Urinary bladder (tissue), 4 donors: ENCODE data around the gene PPP3CA. TPM values are rescaled to one million over a fixed set of nuclear protein-coding genes. Genes with fewer than 3 reads are reported as not detected.

Experiments used
- DNase-seq: peaks from one replicate; pipeline ENCODE4 v3.0.0-alpha.2; 2015; ENCODE audit errors: extremely low spot score
- H3K27ac ChIP-seq: one replicate; pipeline ENCODE4 v1.5.1; 2013; ENCODE audit warnings: low read depth, mild to moderate bottlenecking, moderate library complexity
- H3K36me3 ChIP-seq: one replicate; pipeline ENCODE4 v1.6.1; 2013; ENCODE audit warnings: mild to moderate bottlenecking, moderate library complexity; ENCODE audit not compliant: insufficient read depth
- H3K4me1 ChIP-seq: one replicate; pipeline ENCODE4 v1.6.1; 2013; ENCODE audit warnings: mild to moderate bottlenecking, moderate library complexity; ENCODE audit not compliant: insufficient read depth
- H3K4me3 ChIP-seq: one replicate; pipeline ENCODE4 v1.5.1; 2013; ENCODE audit warnings: low read depth, low read length
- WGBS: extraction: QIAGEN DNeasy Blood & Tissue Kit; methylation state at CpG from one replicate; pipeline ENCODE4 v1.1.7; 2013; 5-methylcytosine and 5-hydroxymethylcytosine counted together
- polyA plus RNA-seq: library from polyadenylated mRNA; stranded (reverse); fragments of 200-250 nt; gene quantifications from one replicate; pipeline ENCODE4 v1.2.3, GENCODE V29; 2013
- small RNA-seq: library from RNA; depleted of rRNA; stranded (forward); fragments of <200 nt; gene quantifications from one replicate; pipeline ENCODE3, GENCODE V24; 2014
- total RNA-seq: library from RNA; depleted of rRNA; stranded (reverse); fragments of >200 nt; gene quantifications from one replicate; pipeline ENCODE4 v1.2.3, GENCODE V29; 2014
- donor health status: healthy with polysubstance abuse.
- donor health status: healthy.

PPP3CA gene
- total and polyA plus RNA-seq, 2 donors, result 21.2 to 79.8 TPM

DNA sequence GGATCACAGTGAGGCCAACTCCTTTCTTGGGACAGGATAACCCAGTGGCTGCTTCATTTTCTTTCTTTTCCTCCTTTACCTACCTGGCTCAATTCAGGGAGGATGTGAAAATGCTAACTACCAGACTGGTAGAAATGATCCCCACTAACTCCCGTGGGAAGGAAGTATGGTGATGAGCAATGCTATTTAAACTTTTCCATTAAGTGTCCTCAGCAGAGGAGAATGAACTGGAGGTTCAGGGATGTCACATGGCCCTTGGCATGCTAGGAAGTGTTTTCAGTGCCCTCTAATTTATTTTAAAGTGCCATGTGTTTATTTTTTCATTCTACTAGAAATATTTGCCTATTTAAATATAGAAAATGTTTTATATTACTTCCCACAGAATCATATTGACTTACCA, 363.9 kb downstream of the PPP3CA start:
- no peaks in the 10 kb centered on the region for H3K4me1 ChIP-seq
- H3K36me3 ChIP-seq, result no peaks in the 10 kb centered on the region
- no peak for DNase-seq
- H3K27ac ChIP-seq, result no peak overlapping the region
- WGBS, result 61% methylated on average over 1 of the region's 1 CpG
- H3K4me3 ChIP-seq, result no peak overlapping the region

DNA sequence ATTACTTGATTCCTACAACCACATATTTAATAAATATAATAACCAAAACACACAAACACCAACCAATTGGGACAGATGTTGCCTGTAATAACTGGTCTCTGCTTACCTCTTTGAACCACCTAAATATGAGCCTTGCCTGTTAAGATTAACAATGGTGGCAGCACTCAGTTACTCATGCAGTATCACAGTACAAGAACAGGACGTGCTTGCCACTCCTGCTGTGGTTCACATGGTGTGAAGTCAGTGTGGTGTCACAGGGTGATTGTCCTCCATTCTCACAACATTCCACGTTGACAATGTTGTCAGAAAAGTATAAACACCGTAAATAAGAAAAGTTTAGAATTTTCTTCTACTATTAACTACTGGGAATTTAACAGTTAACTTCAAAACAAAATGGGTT, 365.0 kb downstream of the PPP3CA start:
- no peaks in the 10 kb centered on the region for H3K36me3 ChIP-seq
- H3K4me3 ChIP-seq, result no peak overlapping the region
- H3K4me1 ChIP-seq, result no peaks in the 10 kb centered on the region
- DNase-seq, result no peak
- WGBS, result 74% methylated on average over 3 of the region's 3 CpGs
- H3K27ac ChIP-seq, result no peak overlapping the region

DNA sequence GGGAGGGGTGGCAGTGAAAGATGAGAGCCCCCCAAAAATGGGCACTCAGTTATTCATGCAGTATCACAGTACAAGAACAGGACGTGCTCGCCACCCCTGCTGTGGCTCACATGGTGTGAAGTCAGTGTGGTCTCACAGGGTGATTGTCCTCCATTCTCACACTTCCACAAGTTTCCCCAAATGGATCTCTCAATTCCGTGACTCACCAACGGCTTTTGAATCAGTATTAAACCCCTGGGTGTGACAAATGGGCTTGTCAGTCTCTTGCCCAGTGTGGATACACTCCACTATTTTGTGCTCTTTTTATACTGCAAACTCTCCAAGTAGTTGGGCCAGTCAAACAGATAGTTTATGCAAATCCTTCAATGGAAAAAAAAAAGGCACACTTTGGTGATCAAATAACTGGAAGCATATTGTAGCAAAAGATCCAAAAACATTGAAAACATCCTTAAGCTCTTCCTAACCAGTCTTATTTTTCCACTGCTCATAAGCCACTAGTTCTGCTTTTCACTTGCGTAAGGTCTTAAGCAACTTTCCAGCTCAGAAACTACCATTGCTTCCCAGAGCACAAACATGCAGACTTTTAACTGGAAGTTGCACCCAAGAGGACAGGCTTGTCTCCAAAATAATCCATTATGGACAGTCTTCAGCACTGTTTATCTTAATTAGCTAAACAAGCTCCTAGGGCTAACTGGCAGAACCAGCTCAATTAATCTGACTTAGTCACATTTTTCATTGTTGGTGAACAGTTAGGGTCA, 365.7 kb downstream of the PPP3CA start:
- 85% methylated on average over 5 of the region's 5 CpGs for WGBS
- H3K36me3 ChIP-seq, result no peaks in the 10 kb centered on the region
- no peak for DNase-seq
- no peaks in the 10 kb centered on the region for H3K4me1 ChIP-seq
- no peak overlapping the region for H3K27ac ChIP-seq
- H3K4me3 ChIP-seq, result no peak overlapping the region

GRCh38 chr4:100979736-100980135, 367.6 kb downstream of the PPP3CA start:
- Histone ChIP-seq H3K4me3 (no peak overlapping the region), H3K36me3 (no peaks in the 10 kb centered on the region), H3K27ac (no peak overlapping the region), H3K4me1 (no peaks in the 10 kb centered on the region)
- no peak for DNase-seq
- WGBS, result 60% methylated on average over 4 of the region's 4 CpGs

DNA sequence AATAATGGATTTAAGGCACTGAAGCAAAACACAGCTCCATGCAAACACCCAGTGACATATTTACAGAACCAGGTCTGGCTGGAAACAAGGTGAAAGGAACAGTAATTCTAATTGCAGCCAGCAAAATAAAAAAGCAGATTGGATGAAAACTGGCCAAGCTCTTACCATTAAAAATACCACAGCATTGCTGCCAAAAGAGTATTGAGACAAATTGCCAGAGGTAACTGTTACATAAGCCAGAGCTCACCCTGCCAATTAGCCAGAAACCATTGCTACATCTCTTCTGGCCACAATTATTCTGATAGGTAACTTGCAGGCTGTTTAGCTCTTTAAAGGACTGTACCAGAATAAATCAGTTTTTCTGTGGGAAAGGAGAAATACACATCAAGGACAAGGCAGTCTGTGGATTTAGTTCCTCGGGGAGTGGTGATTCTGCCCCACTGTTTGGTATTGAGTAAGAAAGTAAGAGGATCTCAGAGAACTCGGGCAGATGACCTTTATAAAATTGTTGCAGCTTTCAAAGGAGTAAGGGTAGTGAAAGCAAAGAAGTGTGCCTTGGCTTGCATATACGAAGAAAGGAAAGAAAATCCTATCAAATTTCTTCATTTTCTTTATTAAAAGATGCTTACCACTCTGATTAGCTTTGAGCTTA, 369.5 kb downstream of the PPP3CA start:
- H3K36me3 ChIP-seq, result no peaks in the 10 kb centered on the region

DNA sequence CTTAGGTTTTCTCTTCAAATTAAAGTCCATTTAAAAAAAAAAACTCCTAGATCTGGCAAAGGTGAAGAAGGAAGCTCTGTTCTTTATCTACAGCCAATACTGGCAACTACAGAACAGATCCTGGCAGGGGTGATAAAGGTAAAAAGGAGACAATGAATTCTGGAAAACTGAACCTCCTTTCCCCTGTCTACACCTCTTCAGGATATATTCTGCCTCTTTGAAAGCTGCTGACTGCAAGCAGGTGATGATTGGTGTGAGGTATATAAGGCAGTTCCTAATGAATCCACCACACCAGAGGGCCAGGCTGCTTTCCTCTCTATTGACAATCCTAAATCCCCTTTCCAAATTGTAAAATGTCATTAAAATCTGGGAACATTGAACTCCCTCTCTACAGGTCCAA, 370.1 kb downstream of the PPP3CA start:
- Histone ChIP-seq H3K27ac (no peak overlapping the region), H3K4me1 (no peaks in the 10 kb centered on the region), H3K36me3 (no peaks in the 10 kb centered on the region), H3K4me3 (no peak overlapping the region)
- DNase-seq, result no peak

More for the DNA sequence above, 369.5 kb downstream of the PPP3CA start:
- no peaks in the 10 kb centered on the region for H3K4me1 ChIP-seq
- no peak overlapping the region for H3K27ac ChIP-seq
- no peak for DNase-seq
- 70% methylated on average over 3 of the region's 3 CpGs for WGBS
- H3K4me3 ChIP-seq, result no peak overlapping the region

Small RNAs within 50 kb of the gene (small RNA-seq; reads per million reads assigned to genes)
- 0.30 reads per million, percentile 9 among the genes with 10 or more reads in this experiment for gene MIR1255A
- gene MIR8066, result not detected
